Measurements from ENCODE around the gene XPA.

The XPA gene

GRCh38 chr9:97651646-97652045, 45.5 kb downstream of the XPA start:
- no peak for DNase-seq

- no peak for DNase-seq
Measured at GRCh38 chr9:97647996-97648395, 49.1 kb downstream of the XPA start.

- no peak for DNase-seq
Measured at GRCh38 chr9:97645720-97646119, 51.4 kb downstream of the XPA start.

- DNase-seq = no peak
Measured at GRCh38 chr9:97640325-97640724, 56.8 kb downstream of the XPA start.

GRCh38 chr9:97638666-97639065, 58.5 kb downstream of the XPA start:
- DNase-seq = no peak

- DNase-seq = no peak
Measured at GRCh38 chr9:97636903-97637302, 60.2 kb downstream of the XPA start.

- no peak for DNase-seq
Measured at GRCh38 chr9:97635026-97635425, 62.1 kb downstream of the XPA start.

- DNase-seq = no peak
Measured at GRCh38 chr9:97633859-97634490, 63.2 kb downstream of the XPA start.

- DNase-seq = peak; percentile 98
Measured at GRCh38 chr9:97632985-97633858, 63.9 kb downstream of the XPA start, which contains the start of the genes NCBP1 and TSTD2. Gene NCBP1, plus strand, starts transcription at chr9:97633821. Its CDS starts 61 bp downstream, at chr9:97633882. Gene TSTD2, minus strand, starts transcription at chr9:97633368. Its CDS starts 5,806 bp downstream, at chr9:97627562.

GRCh38 chr9:97632248-97632984, 64.7 kb downstream of the XPA start:
- DNase-seq = peak; percentile 8

GRCh38 chr9:97630591-97630990, 66.5 kb downstream of the XPA start:
- no peak for DNase-seq

GRCh38 chr9:97629156-97629555, 68.0 kb downstream of the XPA start:
- DNase-seq = no peak

GRCh38 chr9:97628668-97629067, 68.5 kb downstream of the XPA start:
- DNase-seq = no peak

- DNase-seq = no peak
Measured at GRCh38 chr9:97627624-97628023, 69.5 kb downstream of the XPA start.

GRCh38 chr9:97625620-97626019, 71.5 kb downstream of the XPA start:
- no peak for DNase-seq

Data from CD4-positive, alpha-beta T cell treated with Interferon gamma for 1 hour (primary cell).